GM19455 (cell line): Measurements from ENCODE around the gene PRF1.
A peak's percentile ranks its signal among the peaks of the same experiment; 100 is the strongest.

Source experiments
- ATAC-seq: cut with Tn5 transposase; IDR thresholded peaks from one replicate; pipeline ENCODE4 v1.9.1; 2021; ENCODE audit not compliant: unreplicated experiment

Gene PRF1

GRCh38 chr10:70578371-70578947 lies 24.1 kb downstream of the PRF1 start:
- peak; percentile 52 for ATAC-seq

GRCh38 chr10:70576803-70577517 lies 25.6 kb downstream of the PRF1 start:
- ATAC-seq, result no peak

- no peak for ATAC-seq
Measured at GRCh38 chr10:70575874-70576802, 26.4 kb downstream of the PRF1 start.

- no peak for ATAC-seq
Measured at GRCh38 chr10:70575486-70575873, 27.1 kb downstream of the PRF1 start.

GRCh38 chr10:70573599-70574506 lies 28.7 kb downstream of the PRF1 start:
- ATAC-seq, result no peak

- ATAC-seq, result no peak
Measured at GRCh38 chr10:70571636-70572439, 30.7 kb downstream of the PRF1 start.

GRCh38 chr10:70571236-70571635 lies 31.3 kb downstream of the PRF1 start:
- no peak for ATAC-seq

- no peak for ATAC-seq
Measured at GRCh38 chr10:70568781-70569495, 33.6 kb downstream of the PRF1 start.

- no peak for ATAC-seq
Measured at GRCh38 chr10:70568113-70568512, 34.4 kb downstream of the PRF1 start.

GRCh38 chr10:70567603-70568002 lies 34.9 kb downstream of the PRF1 start:
- no peak for ATAC-seq

- no peak for ATAC-seq
Measured at GRCh38 chr10:70566515-70567290, 35.8 kb downstream of the PRF1 start.

GRCh38 chr10:70565556-70566514 lies 36.7 kb downstream of the PRF1 start:
- ATAC-seq, result no peak

- ATAC-seq, result no peak
Measured at GRCh38 chr10:70564901-70565351, 37.6 kb downstream of the PRF1 start.

- no peak for ATAC-seq
Measured at GRCh38 chr10:70564113-70564725, 38.3 kb downstream of the PRF1 start.

GRCh38 chr10:70563230-70563629 lies 39.3 kb downstream of the PRF1 start:
- ATAC-seq, result no peak

GRCh38 chr10:70562036-70562755 lies 40.3 kb downstream of the PRF1 start:
- ATAC-seq, result no peak
